HG02973 (cell line): ENCODE results near the gene KCNH2.

Experiments
- ATAC-seq: cut with Tn5 transposase; IDR thresholded peaks from one replicate; pipeline ENCODE4 v1.9.1; 2021; ENCODE audit warnings: moderate library complexity; ENCODE audit not compliant: unreplicated experiment

Gene KCNH2

GRCh38 chr7:150939052-150939451 lies 39.1 kb downstream of the KCNH2 start:
- ATAC-seq: no peak

- no peak for ATAC-seq
Observed at GRCh38 chr7:150938566-150938965, 39.6 kb downstream of the KCNH2 start.

DNA sequence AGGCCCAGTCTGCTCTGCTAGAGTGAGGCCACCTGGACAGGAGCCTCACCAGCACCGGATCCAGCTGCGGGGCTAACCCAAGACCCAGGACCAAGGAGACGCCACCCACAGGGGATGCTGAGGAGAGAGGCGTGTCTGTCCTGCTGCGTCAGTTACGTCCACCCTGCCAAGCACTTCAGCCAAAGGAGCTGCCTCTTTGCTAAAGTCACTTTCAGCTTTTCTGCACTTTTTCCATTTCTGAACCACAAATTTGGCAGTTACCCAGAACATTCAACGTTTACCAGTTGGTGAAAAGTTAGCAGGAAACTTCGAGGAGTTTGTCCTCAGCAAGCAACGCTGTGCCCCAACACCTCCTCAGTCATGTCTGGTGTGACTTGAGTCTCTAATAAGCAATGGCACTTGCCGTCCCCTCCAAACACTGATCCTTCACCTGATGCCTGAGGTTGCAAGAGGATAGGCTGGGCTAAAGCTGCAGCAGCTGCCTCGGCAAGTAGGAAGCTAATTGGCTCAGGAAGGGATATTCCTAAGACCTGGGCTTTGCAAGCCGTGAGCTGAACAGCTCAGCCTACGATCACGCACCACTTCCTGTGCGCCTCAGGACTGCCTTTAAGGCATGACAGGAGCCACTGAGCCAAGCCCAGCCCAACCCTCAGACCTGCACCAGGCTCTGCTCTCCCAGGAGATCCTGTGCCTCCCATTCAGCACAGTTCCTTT lies 40.1 kb downstream of the KCNH2 start:
- no peak for ATAC-seq

GRCh38 chr7:150936018-150936417 lies 42.1 kb downstream of the KCNH2 start:
- ATAC-seq: no peak

- ATAC-seq: no peak
Observed at GRCh38 chr7:150935149-150935548, 43.0 kb downstream of the KCNH2 start.

DNA sequence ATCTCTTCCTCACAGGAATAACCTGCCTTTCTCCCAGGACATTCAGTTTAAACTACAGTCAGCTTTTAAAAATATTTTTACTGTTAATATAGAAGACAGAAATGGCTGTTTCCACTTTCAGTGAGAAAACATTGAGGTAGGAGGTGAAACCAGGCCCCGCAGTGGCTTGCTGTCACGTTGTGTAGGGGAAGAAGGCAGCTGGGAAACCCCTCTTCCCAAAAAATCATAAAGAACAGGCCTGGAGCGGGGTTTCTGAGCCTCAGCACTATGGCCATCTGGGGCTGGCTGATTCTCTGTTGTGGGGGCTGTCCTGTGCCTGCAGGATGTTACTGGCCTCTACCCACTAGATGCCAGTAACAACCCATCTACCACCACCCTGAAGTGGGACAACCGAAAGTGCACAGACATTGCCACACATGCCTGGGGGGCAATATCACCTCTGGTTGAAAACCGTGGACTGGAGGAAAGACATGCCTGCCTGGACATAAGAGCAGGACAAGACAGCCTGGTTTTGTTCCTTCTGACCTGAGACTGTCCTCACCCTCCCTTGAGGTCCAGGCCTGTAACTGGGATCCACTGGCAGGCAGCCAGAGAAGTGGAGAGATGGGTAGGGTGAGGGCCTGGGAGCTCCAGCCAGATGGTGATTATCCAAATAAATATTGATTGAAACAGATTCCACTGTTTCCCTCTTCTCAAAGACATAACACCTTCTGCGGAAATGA lies 43.9 kb downstream of the KCNH2 start:
- no peak for ATAC-seq

DNA sequence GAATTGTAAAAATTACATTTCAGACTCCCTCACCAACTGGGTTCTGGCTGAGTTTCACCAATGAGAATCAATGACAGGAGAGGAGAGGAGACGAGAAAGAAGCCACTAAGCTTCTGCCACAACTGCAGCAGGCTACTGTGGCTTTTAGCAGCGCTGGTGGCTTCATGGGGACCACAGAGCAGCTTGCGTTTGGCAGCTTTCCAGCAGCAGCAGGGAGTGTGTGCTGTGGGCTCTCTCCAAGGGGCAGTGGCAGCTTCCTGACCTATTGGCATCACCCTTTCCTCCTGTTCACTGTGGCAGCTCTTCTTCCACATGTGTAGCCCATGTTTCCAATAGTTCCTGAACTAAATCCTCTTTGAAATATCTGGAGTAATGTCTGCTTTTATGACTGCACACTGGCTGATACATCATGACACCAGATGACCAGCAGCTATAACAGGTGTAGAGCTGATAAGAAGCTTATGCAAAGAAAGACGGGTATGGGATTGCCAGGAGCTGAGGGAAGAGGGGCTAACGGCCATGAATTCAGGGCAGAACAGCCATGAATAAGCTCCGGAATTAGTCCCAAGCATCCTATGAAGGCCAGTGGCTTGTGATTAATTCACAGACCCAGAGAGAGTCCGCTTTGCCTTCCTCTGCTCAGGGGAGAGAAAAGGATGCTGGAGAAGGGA lies 46.8 kb downstream of the KCNH2 start:
- no peak for ATAC-seq

DNA sequence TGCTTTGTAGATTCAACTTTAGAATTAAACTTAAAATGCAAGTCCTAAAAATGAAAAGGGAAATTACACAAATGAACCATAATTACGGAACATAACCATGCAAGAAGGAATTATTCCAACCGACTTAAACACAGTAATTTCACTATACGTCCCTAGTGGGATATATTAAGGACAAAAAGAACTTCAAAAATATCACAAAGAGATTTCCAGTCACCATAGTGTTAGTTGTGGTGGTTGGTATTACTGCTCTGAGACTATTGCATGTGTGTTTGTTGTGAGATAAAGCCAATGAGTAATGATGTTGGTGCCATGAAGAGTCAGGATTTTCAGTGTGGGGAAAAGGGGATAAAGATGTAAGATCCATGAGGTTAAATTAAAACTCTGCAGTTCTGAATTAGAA lies 49.6 kb downstream of the KCNH2 start:
- no peak for ATAC-seq

- no peak for ATAC-seq
Observed at GRCh38 chr7:150927956-150928344, 50.2 kb downstream of the KCNH2 start.

GRCh38 chr7:150927157-150927955 lies 50.8 kb downstream of the KCNH2 start:
- no peak for ATAC-seq

DNA sequence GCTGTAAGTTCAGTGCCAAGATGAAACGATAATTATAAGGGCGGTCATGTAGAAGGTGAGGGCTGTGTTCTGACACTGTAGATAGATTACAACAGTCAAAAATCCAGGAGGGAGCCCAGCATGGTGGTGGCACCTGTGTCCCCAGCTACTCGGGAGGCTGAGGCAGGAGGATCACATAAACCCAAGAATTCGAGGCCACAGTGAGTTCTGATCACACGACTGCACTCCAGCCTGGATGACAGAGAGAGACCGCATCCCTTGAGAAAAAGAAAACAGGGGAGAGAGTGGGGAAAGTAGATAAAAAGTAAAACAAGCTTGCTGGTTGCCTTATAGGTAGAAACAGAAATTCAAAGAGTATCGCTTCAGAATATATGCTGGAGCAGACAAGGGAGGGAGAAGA lies 52.1 kb downstream of the KCNH2 start:
- ATAC-seq: no peak

DNA sequence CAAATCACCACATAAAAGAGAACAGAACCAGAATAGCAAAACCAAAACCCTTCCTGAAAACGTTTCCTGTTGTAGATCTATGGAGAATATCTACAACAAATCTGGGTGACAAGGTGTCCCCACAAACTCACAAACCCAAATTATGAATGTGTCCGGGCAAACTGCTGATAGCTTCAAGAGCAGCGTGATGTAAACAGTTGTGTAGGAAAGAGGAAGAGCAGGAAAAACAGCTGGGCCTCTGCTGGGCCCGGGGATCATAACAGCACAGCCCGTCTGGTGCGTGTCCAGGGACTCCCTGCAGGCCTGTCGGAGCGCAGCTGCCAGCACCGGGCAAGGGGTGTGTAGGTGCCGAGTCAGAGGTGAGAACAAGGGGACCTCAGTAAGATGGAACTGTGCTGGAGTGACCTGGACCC lies 53.7 kb downstream of the KCNH2 start:
- ATAC-seq: no peak

DNA sequence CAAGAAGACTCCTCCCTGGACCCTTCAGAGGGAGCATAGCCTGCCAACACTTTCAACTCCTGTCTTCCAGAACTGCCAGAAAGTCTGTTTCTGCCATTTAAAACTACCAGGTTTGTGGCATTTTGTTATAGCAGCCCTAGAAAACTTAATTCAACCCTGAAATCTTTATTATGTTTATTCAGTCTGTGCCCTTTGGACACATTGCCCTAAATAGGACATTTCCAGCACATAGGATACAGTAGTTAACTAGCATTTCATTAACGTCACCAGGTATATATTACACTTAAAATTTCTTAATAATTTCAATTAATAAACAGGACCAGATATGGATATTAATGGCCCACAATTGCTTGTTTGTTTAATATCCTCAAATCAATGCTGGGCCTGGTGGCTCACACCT lies 54.3 kb downstream of the KCNH2 start:
- no peak for ATAC-seq

DNA sequence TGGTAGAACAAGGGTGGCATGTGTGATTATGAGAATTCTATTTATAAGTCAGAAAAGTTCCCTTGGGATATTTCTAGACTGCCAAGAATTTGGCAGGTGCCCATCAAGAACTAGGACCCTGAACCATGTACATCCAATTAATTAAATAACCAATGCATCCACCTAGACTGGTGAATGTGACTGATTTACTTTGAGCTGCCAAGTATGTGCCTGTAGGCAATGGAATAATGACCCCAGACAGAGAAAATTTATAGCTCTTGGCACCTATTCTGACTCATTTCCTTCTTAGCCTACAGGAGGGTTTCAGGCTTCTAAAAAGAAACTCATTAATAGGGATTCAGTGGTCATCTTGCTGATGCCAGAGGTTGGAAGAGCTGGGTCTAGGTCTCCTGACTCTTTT lies 54.9 kb downstream of the KCNH2 start:
- ATAC-seq: no peak

DNA sequence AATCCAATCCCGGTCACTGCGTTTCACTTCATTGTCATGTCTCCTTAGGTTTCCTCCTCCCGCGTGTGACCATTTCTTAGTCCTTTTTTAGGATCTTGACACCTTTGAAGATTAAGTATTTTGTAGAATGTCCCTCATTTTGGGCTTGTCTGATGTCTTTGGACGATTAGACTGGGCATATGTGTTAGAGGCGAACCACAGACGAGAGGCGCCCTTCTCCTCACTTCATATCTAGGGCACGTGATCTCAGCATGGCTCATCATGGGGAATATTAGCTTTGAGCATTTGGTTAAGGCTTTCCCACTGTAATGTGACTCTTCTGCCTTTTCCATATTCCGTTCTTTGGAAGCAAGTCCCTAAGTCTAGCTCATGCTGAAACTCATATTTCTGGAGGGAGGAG lies 59.0 kb downstream of the KCNH2 start:
- no peak for ATAC-seq

GRCh38 chr7:150918378-150918777 lies 59.7 kb downstream of the KCNH2 start:
- no peak for ATAC-seq

GRCh38 chr7:150917969-150918368 lies 60.2 kb downstream of the KCNH2 start:
- ATAC-seq: no peak

DNA sequence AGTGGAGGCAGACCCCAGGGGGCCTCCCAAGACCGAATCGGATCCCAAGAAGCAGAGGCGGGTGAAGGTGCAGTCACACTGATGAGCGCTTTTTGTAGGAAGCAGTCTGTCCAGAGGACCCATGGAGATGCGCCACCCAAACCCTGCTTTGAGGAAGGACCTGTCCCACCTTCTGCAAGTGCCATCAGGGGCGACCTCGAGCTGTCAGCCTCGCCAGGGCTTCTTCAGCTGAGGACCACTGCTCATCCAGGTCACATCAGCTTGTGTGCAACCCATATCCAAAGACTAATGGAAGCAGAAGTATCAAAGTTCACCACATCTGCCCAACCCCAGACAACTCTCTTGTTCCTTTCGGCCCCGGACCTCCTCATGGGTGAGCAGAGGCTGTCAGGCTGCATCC lies 61.5 kb downstream of the KCNH2 start:
- ATAC-seq: no peak

DNA sequence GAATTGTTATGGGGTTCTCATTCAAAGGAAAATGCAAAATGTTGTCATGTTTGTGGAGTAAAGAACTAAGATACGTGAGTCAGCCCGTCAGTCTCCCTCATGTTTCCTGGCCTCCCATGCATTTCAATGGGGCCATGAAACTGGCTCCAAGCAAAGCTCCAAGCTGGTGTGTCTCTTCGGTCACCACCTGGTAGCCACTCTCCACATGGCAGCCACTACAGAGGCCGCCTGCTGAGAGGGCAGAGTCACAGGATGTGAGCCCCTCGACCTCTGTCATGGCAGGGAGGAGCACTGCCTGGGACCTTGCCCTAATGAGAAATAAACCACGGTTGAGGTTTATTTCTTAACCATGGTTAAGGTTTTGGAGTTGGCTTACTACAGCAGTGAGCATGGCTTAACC lies 63.2 kb downstream of the KCNH2 start:
- no peak for ATAC-seq

DNA sequence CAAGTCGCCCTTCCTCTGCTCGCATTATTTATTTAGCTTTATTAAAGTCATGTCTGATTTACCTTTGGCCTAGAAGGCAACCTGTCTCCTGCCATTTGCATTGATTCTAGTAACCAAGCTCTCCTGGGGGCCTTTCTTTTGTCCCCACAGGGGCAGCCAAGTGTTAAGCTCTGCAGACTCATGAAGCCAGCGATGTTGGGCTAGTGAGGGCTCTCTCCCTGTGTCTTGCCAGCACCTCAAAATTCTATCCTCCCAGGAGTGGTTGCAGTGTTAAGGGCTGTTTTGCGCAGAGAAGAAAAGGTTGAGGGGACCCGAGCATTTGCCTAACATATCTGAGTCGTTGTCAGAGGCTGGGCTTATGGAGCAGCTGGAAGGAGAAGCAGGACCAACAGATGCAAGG lies 63.9 kb downstream of the KCNH2 start:
- no peak for ATAC-seq

- ATAC-seq: no peak
Observed at GRCh38 chr7:150912427-150912826, 65.7 kb downstream of the KCNH2 start.
